ENCODE results near the gene AFG3L2.

The AFG3L2 gene

DNA sequence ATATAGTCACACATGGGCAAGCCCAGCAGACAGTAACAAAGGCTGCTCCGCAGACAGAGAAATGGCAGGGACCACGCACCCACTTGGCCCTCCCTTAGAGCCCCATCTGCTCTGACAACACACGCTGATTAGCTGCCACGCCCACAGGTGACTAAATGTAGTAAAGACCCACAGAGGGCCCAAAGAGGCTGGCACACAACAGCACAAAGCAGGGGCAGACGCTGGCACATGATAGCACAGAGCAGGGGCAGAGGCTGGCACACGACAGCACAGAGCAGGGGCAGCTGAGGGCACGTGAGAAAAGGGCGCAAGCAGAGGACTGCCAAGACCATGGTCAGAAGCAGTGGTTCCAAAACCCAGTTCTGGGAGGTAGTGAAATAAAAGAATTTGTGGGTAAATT lies 10.6 kb downstream of the AFG3L2 start:
- Histone ChIP-seq H3K4me2 (ENCODE audit: low read length) (no peak overlapping the region), H3K9ac (no peak overlapping the region), H2AFZ (no peak overlapping the region), H3K36me3 (ENCODE audit: control insufficient read depth, insufficient read depth, low read length) (no peaks in the 10 kb centered on the region), H3K4me3 (ENCODE audit: low read depth, low read length) (no peak overlapping the region), H3K4me1 (peaks cover 2% of the 10 kb centered on the region), H3K27me3 (ENCODE audit: control insufficient read depth, insufficient read depth, low read length) (no peaks in the 10 kb centered on the region), H3K9me3 (ENCODE audit: control insufficient read depth, low read length) (no peaks in the 10 kb centered on the region), H3K79me2 (peaks cover 34% of the 10 kb centered on the region), H3K27ac (no peak overlapping the region)
- TF ChIP-seq CTCF (IDR thresholded peaks at IDR 0.05) = no peak

DNA sequence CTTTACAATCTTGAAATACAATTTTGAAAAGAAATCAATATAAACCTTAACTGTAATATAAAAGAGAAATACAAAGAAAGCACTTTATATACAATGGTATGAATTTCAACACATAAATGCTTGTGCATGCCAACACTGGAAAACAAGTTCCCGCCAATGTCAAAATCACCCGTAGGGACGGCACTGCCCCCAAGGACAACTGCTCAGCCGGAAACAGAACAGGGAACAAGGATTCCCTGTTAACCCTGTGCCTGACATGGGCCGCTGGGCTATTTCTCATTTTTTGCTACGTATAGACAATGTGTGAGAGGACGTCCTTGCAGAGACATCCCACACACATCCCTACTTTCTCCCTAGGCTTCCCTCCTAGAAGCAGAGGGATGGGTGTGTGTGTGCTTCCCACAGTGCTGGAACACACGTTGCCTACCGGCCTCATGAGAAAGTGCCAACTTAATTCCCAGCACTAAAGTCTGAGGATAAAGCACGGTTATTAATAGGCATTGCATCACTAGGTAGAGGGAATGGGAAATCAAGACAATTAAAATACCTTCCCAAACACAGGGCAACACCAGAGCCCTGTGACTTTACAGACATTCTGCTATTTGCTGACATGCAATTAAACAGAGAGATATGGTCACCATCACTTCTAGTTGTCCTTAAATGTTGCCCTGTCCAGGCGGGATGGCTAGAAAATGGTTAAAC lies 14.4 kb downstream of the AFG3L2 start:
- no peaks in the 10 kb centered on the region for H3K36me3 ChIP-seq (ENCODE audit: control insufficient read depth, insufficient read depth, low read length)
- H3K9me3 ChIP-seq (ENCODE audit: control insufficient read depth, low read length) = no peaks in the 10 kb centered on the region
- H3K4me2 ChIP-seq (ENCODE audit: low read length) = no peak overlapping the region
- peaks cover 15% of the 10 kb centered on the region for H3K79me2 ChIP-seq
- no peak overlapping the region for H3K4me3 ChIP-seq (ENCODE audit: low read depth, low read length)
- no peak for TF ChIP-seq CTCF (IDR thresholded peaks at IDR 0.05)
- H3K4me1 ChIP-seq = peaks cover 2% of the 10 kb centered on the region
- no peak overlapping the region for H3K9ac ChIP-seq
- no peak overlapping the region for H3K27ac ChIP-seq
- no peaks in the 10 kb centered on the region for H3K27me3 ChIP-seq (ENCODE audit: control insufficient read depth, insufficient read depth, low read length)
- no peak overlapping the region for H2AFZ ChIP-seq

DNA sequence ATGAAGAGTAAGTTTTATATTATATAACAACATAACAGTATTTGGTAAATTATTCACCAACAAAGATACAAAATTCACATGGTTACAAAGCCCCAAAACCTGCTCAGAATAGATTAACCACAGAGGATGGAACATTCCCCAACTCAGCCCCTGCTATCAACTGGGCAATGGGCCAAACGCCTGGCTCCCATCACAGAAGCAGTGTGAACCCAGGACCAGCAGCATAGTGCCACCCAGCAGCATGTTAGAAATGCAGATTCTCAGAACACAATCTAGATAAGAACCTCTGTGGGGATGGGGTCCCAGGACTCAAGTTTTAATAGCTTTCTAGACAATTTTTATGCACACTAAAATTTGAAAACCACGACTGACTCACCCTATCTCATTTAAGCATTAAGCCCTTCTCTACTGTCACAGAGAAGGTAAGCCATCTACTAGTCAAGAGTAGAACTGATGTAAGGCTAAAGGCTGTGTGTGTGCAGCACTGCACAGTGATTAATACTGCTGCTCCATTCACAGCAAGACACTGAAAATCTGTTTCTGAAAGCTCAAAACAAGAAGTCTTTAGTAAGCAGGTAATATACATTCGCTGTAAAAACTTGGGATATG lies 15.2 kb downstream of the AFG3L2 start:
- H3K79me2 ChIP-seq = peaks cover 7% of the 10 kb centered on the region
- peaks cover 2% of the 10 kb centered on the region for H3K4me1 ChIP-seq
- no peak overlapping the region for H3K27ac ChIP-seq
- H3K27me3 ChIP-seq (ENCODE audit: control insufficient read depth, insufficient read depth, low read length) = no peaks in the 10 kb centered on the region
- H2AFZ ChIP-seq = no peak overlapping the region
- no peaks in the 10 kb centered on the region for H3K36me3 ChIP-seq (ENCODE audit: control insufficient read depth, insufficient read depth, low read length)
- H3K9ac ChIP-seq = no peak overlapping the region
- no peaks in the 10 kb centered on the region for H3K9me3 ChIP-seq (ENCODE audit: control insufficient read depth, low read length)
- H3K4me3 ChIP-seq (ENCODE audit: low read depth, low read length) = no peak overlapping the region
- no peak for TF ChIP-seq CTCF (IDR thresholded peaks at IDR 0.05)
- no peak overlapping the region for H3K4me2 ChIP-seq (ENCODE audit: low read length)

- Histone ChIP-seq H3K4me2 (ENCODE audit: low read length) (no peak overlapping the region), H3K4me1 (peaks cover 2% of the 10 kb centered on the region), H3K4me3 (ENCODE audit: low read depth, low read length) (no peak overlapping the region), H3K27me3 (ENCODE audit: control insufficient read depth, insufficient read depth, low read length) (no peaks in the 10 kb centered on the region), H3K9me3 (ENCODE audit: control insufficient read depth, low read length) (no peaks in the 10 kb centered on the region), H3K27ac (no peak overlapping the region), H2AFZ (no peak overlapping the region), H3K79me2 (peaks cover 8% of the 10 kb centered on the region), H3K9ac (no peak overlapping the region), H3K36me3 (ENCODE audit: control insufficient read depth, insufficient read depth, low read length) (no peaks in the 10 kb centered on the region)
- no peak for TF ChIP-seq CTCF (IDR thresholded peaks at IDR 0.05)
These were observed 17.5 kb downstream of the AFG3L2 start for GRCh38 chr18:12359515-12359927.

- no peak overlapping the region for H3K9ac ChIP-seq
- peaks cover 8% of the 10 kb centered on the region for H3K79me2 ChIP-seq
- H3K4me2 ChIP-seq (ENCODE audit: low read length) = no peak overlapping the region
- no peaks in the 10 kb centered on the region for H3K4me1 ChIP-seq
- no peaks in the 10 kb centered on the region for H3K27me3 ChIP-seq (ENCODE audit: control insufficient read depth, insufficient read depth, low read length)
- TF ChIP-seq CTCF (IDR thresholded peaks at IDR 0.05) = no peak
- H3K27ac ChIP-seq = no peak overlapping the region
- H3K4me3 ChIP-seq (ENCODE audit: low read depth, low read length) = no peak overlapping the region
- H3K9me3 ChIP-seq (ENCODE audit: control insufficient read depth, low read length) = no peaks in the 10 kb centered on the region
- no peaks in the 10 kb centered on the region for H3K36me3 ChIP-seq (ENCODE audit: control insufficient read depth, insufficient read depth, low read length)
- no peak overlapping the region for H2AFZ ChIP-seq
These were observed 24.8 kb downstream of the AFG3L2 start for GRCh38 chr18:12352188-12352587.

All from parathyroid adenoma (tissue), 2 donors.